ENCODE data around the gene FGD2.

Gene FGD2

DNA sequence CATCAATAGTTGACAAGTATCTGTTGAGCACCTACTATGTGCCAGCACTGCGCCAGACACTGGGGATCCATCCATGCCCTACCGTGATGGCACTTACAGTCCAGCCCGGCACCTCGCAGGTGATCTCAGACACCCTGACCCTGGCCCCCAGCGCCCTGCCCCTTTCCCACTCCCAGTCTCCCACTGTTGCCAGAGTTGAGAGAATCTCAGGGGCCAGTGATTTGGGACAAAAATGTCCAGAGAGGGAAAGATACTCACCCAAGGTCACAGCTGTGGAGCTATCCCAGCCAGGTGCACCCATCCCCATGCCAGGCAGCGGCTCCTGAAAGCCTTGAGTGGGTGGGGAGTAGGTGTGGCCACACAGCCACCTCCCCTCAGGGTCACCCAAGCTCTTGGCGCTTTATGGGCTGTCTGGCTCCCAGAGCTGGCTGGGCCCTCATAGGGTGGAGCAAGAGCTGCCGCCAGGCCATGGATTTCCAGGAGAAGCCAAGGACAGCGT lies 47.6 kb upstream of the FGD2 start:
- Histone ChIP-seq H2AFZ (ENCODE audit: low read length) (no peak overlapping the region), H3K79me2 (ENCODE audit: insufficient read depth, low read length) (no peaks in the 10 kb centered on the region), H3K4me1 (ENCODE audit: insufficient read depth, low read length, severe bottlenecking) (peaks cover 2% of the 10 kb centered on the region), H3K9me2 (ENCODE audit: low read depth, low read length) (no peaks in the 10 kb centered on the region), H3K9me3 (ENCODE audit: low read length) (no peaks in the 10 kb centered on the region), H3K36me3 (ENCODE audit: insufficient read depth, low read length) (no peaks in the 10 kb centered on the region), H3F3A (ENCODE audit: insufficient read depth, low read length) (no peaks in the 10 kb centered on the region), H3K9ac (ENCODE audit: low read length) (no peak overlapping the region), H3K4me3 (ENCODE audit: low read depth, low read length, poor library complexity, severe bottlenecking) (no peak overlapping the region), H3K27ac (ENCODE audit: low read depth, low read length, poor library complexity, severe bottlenecking) (no peak overlapping the region), H3K27me3 (ENCODE audit: insufficient read depth, low read length) (no peaks in the 10 kb centered on the region), H3K4me2 (ENCODE audit: low read length) (no peak overlapping the region), H4K20me1 (ENCODE audit: insufficient read depth, low read length) (no peaks in the 10 kb centered on the region)
- TF ChIP-seq, protein P1, sequence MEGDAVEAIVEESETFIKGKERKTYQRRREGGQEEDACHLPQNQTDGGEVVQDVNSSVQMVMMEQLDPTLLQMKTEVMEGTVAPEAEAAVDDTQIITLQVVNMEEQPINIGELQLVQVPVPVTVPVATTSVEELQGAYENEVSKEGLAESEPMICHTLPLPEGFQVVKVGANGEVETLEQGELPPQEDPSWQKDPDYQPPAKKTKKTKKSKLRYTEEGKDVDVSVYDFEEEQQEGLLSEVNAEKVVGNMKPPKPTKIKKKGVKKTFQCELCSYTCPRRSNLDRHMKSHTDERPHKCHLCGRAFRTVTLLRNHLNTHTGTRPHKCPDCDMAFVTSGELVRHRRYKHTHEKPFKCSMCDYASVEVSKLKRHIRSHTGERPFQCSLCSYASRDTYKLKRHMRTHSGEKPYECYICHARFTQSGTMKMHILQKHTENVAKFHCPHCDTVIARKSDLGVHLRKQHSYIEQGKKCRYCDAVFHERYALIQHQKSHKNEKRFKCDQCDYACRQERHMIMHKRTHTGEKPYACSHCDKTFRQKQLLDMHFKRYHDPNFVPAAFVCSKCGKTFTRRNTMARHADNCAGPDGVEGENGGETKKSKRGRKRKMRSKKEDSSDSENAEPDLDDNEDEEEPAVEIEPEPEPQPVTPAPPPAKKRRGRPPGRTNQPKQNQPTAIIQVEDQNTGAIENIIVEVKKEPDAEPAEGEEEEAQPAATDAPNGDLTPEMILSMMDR (IDR thresholded peaks at IDR 0.05; ENCODE audit: low read length) = no peak
- TF ChIP-seq EZH2 (IDR thresholded peaks at IDR 0.05; ENCODE audit: borderline replicate concordance, low read length) = no peak

DNA sequence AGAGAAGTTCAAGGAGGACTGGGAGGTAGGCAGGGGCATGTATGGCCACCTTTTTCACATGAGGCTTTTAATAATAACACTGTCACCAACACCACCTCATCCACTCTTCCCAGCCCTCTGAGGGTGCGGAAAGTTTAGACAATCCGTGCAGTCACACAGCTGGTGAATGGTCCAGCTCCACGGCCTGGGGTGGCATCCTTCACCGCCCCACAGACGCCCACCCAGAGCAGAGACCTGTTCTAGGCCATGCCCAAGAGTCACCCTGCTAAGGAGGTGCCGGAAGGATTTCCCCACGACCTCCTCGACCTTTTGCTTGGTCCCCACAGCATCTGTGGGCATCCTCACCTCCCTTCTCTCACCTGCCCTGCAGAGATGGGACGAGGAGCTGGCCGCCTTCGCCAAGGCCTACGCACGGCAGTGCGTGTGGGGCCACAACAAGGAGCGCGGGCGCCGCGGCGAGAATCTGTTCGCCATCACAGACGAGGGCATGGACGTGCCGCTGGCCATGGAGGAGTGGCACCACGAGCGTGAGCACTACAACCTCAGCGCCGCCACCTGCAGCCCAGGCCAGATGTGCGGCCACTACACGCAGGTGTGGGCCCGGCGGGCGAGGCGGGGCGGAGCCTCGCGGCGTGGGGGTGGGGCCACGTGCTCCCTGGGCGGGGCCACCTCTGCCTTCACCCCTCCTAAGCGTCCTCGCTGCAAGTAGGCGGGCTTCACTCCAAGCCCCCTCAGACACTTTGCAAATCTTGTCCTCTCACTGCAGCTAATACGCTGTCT lies 46.5 kb upstream of the FGD2 start:
- H3K27me3 ChIP-seq (ENCODE audit: insufficient read depth, low read length) = no peaks in the 10 kb centered on the region
- H3K79me2 ChIP-seq (ENCODE audit: insufficient read depth, low read length) = no peaks in the 10 kb centered on the region
- H2AFZ ChIP-seq (ENCODE audit: low read length) = no peak overlapping the region
- no peaks in the 10 kb centered on the region for H3K36me3 ChIP-seq (ENCODE audit: insufficient read depth, low read length)
- no peaks in the 10 kb centered on the region for H3K9me2 ChIP-seq (ENCODE audit: low read depth, low read length)
- no peak overlapping the region for H3K4me2 ChIP-seq (ENCODE audit: low read length)
- H3K4me1 ChIP-seq (ENCODE audit: insufficient read depth, low read length, severe bottlenecking) = peaks cover 14% of the 10 kb centered on the region
- TF ChIP-seq, protein P1 (IDR thresholded peaks at IDR 0.05; ENCODE audit: low read length) = no peak
- no peak for TF ChIP-seq EZH2 (IDR thresholded peaks at IDR 0.05; ENCODE audit: borderline replicate concordance, low read length)
- H3K27ac ChIP-seq (ENCODE audit: low read depth, low read length, poor library complexity, severe bottlenecking) = no peak overlapping the region
- no peaks in the 10 kb centered on the region for H4K20me1 ChIP-seq (ENCODE audit: insufficient read depth, low read length)
- H3K4me3 ChIP-seq (ENCODE audit: low read depth, low read length, poor library complexity, severe bottlenecking) = no peak overlapping the region
- H3K9ac ChIP-seq (ENCODE audit: low read length) = no peak overlapping the region
- no peaks in the 10 kb centered on the region for H3K9me3 ChIP-seq (ENCODE audit: low read length)
- H3F3A ChIP-seq (ENCODE audit: insufficient read depth, low read length) = no peaks in the 10 kb centered on the region

DNA sequence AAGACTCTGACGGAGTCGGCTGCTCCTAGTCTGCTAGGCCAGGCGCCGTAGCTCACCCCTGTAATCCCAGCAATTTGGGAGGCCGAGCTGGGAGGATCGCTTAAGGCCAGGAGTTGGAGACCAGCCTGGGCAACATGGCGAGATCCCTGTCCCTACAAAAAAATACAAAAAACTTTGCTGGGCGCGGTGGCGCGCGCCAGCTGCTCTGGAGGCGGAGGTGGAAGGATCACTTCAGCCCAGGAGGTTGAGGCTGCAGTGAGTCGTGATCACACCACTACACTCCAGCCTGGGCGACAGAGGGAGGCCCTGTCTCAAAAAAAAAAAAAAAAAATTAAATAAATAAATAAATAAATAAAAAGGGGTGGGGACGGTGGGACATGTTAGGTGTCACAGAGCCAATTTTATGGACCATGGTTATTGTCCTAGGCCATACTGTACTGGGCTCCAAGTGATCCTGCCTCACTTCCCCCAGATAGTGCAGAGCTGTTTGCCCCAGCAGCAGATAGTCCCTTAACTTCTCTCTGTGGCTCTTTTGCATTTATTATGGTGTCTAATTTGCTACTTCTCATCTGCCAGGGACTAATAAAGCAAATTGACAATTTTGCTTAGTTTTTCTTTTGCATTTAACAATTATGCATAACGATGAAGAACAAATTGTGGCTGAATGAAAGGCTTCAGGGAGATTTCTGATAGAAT lies 45.8 kb upstream of the FGD2 start:
- Histone ChIP-seq H3K9ac (ENCODE audit: low read length) (no peak overlapping the region), H3K9me3 (ENCODE audit: low read length) (no peaks in the 10 kb centered on the region), H3K79me2 (ENCODE audit: insufficient read depth, low read length) (no peaks in the 10 kb centered on the region), H2AFZ (ENCODE audit: low read length) (no peak overlapping the region), H3K36me3 (ENCODE audit: insufficient read depth, low read length) (no peaks in the 10 kb centered on the region), H3F3A (ENCODE audit: insufficient read depth, low read length) (no peaks in the 10 kb centered on the region), H3K4me3 (ENCODE audit: low read depth, low read length, poor library complexity, severe bottlenecking) (no peak overlapping the region), H3K9me2 (ENCODE audit: low read depth, low read length) (no peaks in the 10 kb centered on the region), H3K4me1 (ENCODE audit: insufficient read depth, low read length, severe bottlenecking) (peaks cover 16% of the 10 kb centered on the region), H3K4me2 (ENCODE audit: low read length) (no peak overlapping the region), H3K27me3 (ENCODE audit: insufficient read depth, low read length) (no peaks in the 10 kb centered on the region), H4K20me1 (ENCODE audit: insufficient read depth, low read length) (no peaks in the 10 kb centered on the region), H3K27ac (ENCODE audit: low read depth, low read length, poor library complexity, severe bottlenecking) (no peak overlapping the region)
- TF ChIP-seq, protein P1 (IDR thresholded peaks at IDR 0.05; ENCODE audit: low read length) = no peak

Measured in OCI-LY1 (cell line).